Spleen (tissue), 11 donors: ENCODE results near the gene FOXRED1. TPM values are rescaled to one million over a fixed set of nuclear protein-coding genes. Genes with fewer than 3 reads are reported as not detected.

Experiments used
- DNase-seq: peaks from one replicate; pipeline ENCODE4 v3.0.0-alpha.2; 2020
- H3K27ac ChIP-seq, 8 donors: fragments of 200-600 bp; sonication (generic) in 7 of 8; 1 replicate in 4 of 8; 2 replicates in 4 of 8; pipeline versions ENCODE4 v1.5.0 to v1.8.0; 2016 to 2021; ENCODE audit warnings: inconsistent platforms in 4 of 8, mild to moderate bottlenecking in 4 of 8, moderate library complexity in 1 of 8
- H3K27me3 ChIP-seq, 7 donors: fragments of 200-600 bp; sonication (generic) in 6 of 7; replicated peaks in 1 of 7; 1 replicate in 4 of 7; 2 replicates in 3 of 7; pipeline versions ENCODE4 v1.5.0 to v1.8.0; 2016 to 2021; ENCODE audit warnings: inconsistent platforms in 3 of 7, mild to moderate bottlenecking in 1 of 7
- H3K36me3 ChIP-seq, 6 donors: fragments of 200-600 bp; sonication (generic) in 5 of 6; 1 replicate in 4 of 6; 2 replicates in 2 of 6; pipeline versions ENCODE4 v1.5.0 to v1.8.0; 2016 to 2021; ENCODE audit warnings: inconsistent platforms in 2 of 6
- H3K4me1 ChIP-seq, 6 donors: fragments of 200-600 bp; sonication (generic) in 5 of 6; 1 replicate in 3 of 6; 2 replicates in 3 of 6; pipeline versions ENCODE4 v1.5.0 to v1.8.0; 2016 to 2021; ENCODE audit warnings: inconsistent platforms in 3 of 6
- H3K4me3 ChIP-seq, 8 donors: fragments of 200-600 bp; sonication (generic) in 7 of 8; 1 replicate in 4 of 8; 2 replicates in 4 of 8; pipeline versions ENCODE4 v1.5.0 to v1.8.0; 2016 to 2021; ENCODE audit warnings: inconsistent platforms in 4 of 8, mild to moderate bottlenecking in 4 of 8, moderate library complexity in 2 of 8
- H3K9me3 ChIP-seq, 8 donors: fragments of 200-600 bp; sonication (generic) in 7 of 8; 1 replicate in 4 of 8; 2 replicates in 4 of 8; pipeline versions ENCODE4 v1.5.0 to v1.8.0; 2016 to 2021; ENCODE audit warnings: inconsistent platforms in 4 of 8
- CTCF ChIP-seq, 11 experiments: fragments of 200-600 bp in 7 of 11; fragments of 450-650 bp in 4 of 11; sonication (generic) in 4 of 11; IDR thresholded peaks in 8 of 11; conservative IDR thresholded peaks in 3 of 11; 1 replicate in 7 of 11; 2 replicates in 4 of 11; pipeline versions ENCODE4 v1.4.0 to v1.8.0; 2016 to 2021; ENCODE audit warnings: antibody characterized with exemption in 11 of 11, inconsistent platforms in 4 of 11, mild to moderate bottlenecking in 1 of 11
- POLR2A ChIP-seq, 3 donors: fragments of 450-650 bp; IDR thresholded peaks; one replicate each; pipeline ENCODE4 v1.5.1; 2017; ENCODE audit warnings: antibody characterized with exemption in 3 of 3, mild to moderate bottlenecking in 1 of 3
- POLR2AphosphoS5 ChIP-seq, 3 donors: sonication (generic); formaldehyde crosslinking; IDR thresholded peaks; one replicate each; pipeline ENCODE4 v1.5.1; 2017; ENCODE audit warnings: antibody characterized with exemption in 3 of 3
- WGBS, 5 donors: extraction: QIAGEN DNeasy Blood & Tissue Kit in 3 of 5; methylation state at CpG; one replicate each; pipeline versions ENCODE4 v1.1.5 to v1.1.7; 2013 to 2018; 5-methylcytosine and 5-hydroxymethylcytosine counted together
- intact Hi-C: fragments of 100-400 bp; cut with DNase I; formaldehyde crosslinking; loops from one replicate; pipeline ENCODE4 v1.15.0; 2023; ENCODE audit warnings: low total_unique reads
- polyA plus RNA-seq, 3 donors: library from polyadenylated mRNA; stranded (reverse); fragments of 200-250 nt; gene quantifications; one replicate each; pipeline ENCODE4 v1.2.1, GENCODE V29; 2013
- small RNA-seq, 4 donors: library from RNA; depleted of rRNA; stranded (forward); fragments of <200 nt; gene quantifications; one replicate each; pipeline ENCODE3, GENCODE V24; 2016
- total RNA-seq, 7 donors: library from RNA; depleted of rRNA in 3 of 7; stranded (reverse); fragments of >200 nt in 3 of 7; fragmentation: NEBNext Ultra II Directional in 4 of 7; extraction: Animal tissue kit (Norgen Biotek cat#: 25700) in 4 of 7; gene quantifications; one replicate each; pipeline versions ENCODE4 v1.1.0 to v1.2.1, GENCODE V29; 2016 to 2021
- donor health status: healthy with polysubstance abuse.
- donor health status: DM: no; HTN: no; CAD: no; lungs with moderate emphysema.
- donor health status: DM: no; HTN: no; CAD: no.
- donor health status: Bipolar disorder and iron deficiency.
- donor health status: healthy.
- donor health status: DM: no; HTN: no; CAD: no.
- donor health status: DM: yes; HTN: yes; CAD: no.

FOXRED1 gene
- total and polyA plus RNA-seq, 10 donors = 20.5 to 48.1 (median 31.5) TPM

- DNase-seq = no peak
- Histone ChIP-seq H3K27ac (no peak overlapping the region), H3K27me3 (no peaks in the 10 kb centered on the region), H3K36me3 (peaks cover 0 to 22% (median 0%) of the 10 kb centered on the region in 6 donors), H3K4me3 (no peak overlapping the region), H3K9me3 (no peaks in the 10 kb centered on the region), H3K4me1 (peaks cover 9 to 31% (median 16%) of the 10 kb centered on the region in 6 donors)
- WGBS, 5 donors = 92 to 100% (median 98%) methylated on average over 3 of the region's 3 CpGs
- intact Hi-C loops = loop anchor here (10.0 kb wide), 1 partner anchor 102 kb away; no protein-coding TSS in a partner anchor
- TF ChIP-seq POLR2A (IDR thresholded peaks at IDR 0.05) = no peak
- no peak for TF ChIP-seq POLR2AphosphoS5 (IDR thresholded peaks at IDR 0.05)
- TF ChIP-seq CTCF (IDR thresholded peaks at IDR 0.05 in 8 of 11, conservative IDR thresholded peaks at IDR 0.05 in 3 of 11) = no peak
These were observed 54.0 kb downstream of the FOXRED1 start for GRCh38 chr11:126322996-126323395.

GRCh38 chr11:126327281-126328000 lies 58.5 kb downstream of the FOXRED1 start:
- DNase-seq = peak; percentile 52
- TF ChIP-seq CTCF (IDR thresholded peaks at IDR 0.05 in 8 of 11, conservative IDR thresholded peaks at IDR 0.05 in 3 of 11) = no peak
- no peak overlapping the region for H3K4me3 ChIP-seq
- H3K27ac ChIP-seq = peak overlapping the region in 1 of 8 donors; percentile 59
- H3K4me1 ChIP-seq = peaks cover 0 to 49% (median 19%) of the 10 kb centered on the region in 6 donors
- H3K9me3 ChIP-seq = no peaks in the 10 kb centered on the region
- no peaks in the 10 kb centered on the region for H3K27me3 ChIP-seq
- 89 to 92% (median 90%) methylated on average over 17 of the region's 17 CpGs for WGBS, 5 donors
- peaks cover 0 to 48% (median 13%) of the 10 kb centered on the region in 6 donors for H3K36me3 ChIP-seq
- intact Hi-C loops = loop anchor here (10.0 kb wide), 1 partner anchor 97 kb away; no protein-coding TSS in a partner anchor

Small RNA genes lying within 50 kb of the gene (small RNA-seq; reads per million reads assigned to genes)
- gene RN7SL351P = 0 reads per million in 4 donors

Other genes with a start within 250 kb of the FOXRED1 start
- gene CDON, start 206.3 kb upstream of the FOXRED1 start, total RNA-seq = 1 to 10 TPM; 1.8 to 5.3 (median 3.6) TPM
- gene CDON, start 206.3 kb upstream of the FOXRED1 start, polyA plus RNA-seq = under 1 TPM; 0.30 to 0.58 (median 0.45) TPM
- 10 to 100 TPM; 20.6 to 26.7 (median 22.3) TPM for gene RPUSD4, start 57.5 kb upstream of the FOXRED1 start, total RNA-seq
- 10 to 100 TPM; 14.5 to 15.5 (median 15.4) TPM for gene RPUSD4, start 57.5 kb upstream of the FOXRED1 start, polyA plus RNA-seq
- gene FAM118B, start 57.4 kb upstream of the FOXRED1 start, total RNA-seq = 10 to 100 TPM; 15.3 to 32.3 (median 21.0) TPM
- gene FAM118B, start 57.4 kb upstream of the FOXRED1 start, polyA plus RNA-seq = 10 to 100 TPM in 1 of 3 donors, 1 to 10 TPM in 2; 5.5 to 11.1 (median 6.5) TPM
- 100 to 1,000 TPM; 103 to 130 (median 117) TPM for gene SRPRA, start 259 bp upstream of the FOXRED1 start, total RNA-seq
- 10 to 100 TPM; 30.9 to 35.3 (median 32.0) TPM for gene SRPRA, start 259 bp upstream of the FOXRED1 start, polyA plus RNA-seq
- 10 to 100 TPM; 15.4 to 23.5 (median 18.5) TPM for gene TIRAP, start 13.9 kb downstream of the FOXRED1 start, total RNA-seq
- gene TIRAP, start 13.9 kb downstream of the FOXRED1 start, polyA plus RNA-seq = 1 to 10 TPM; 2.6 to 7.3 (median 3.0) TPM
- gene DCPS, start 34.9 kb downstream of the FOXRED1 start, total RNA-seq = 10 to 100 TPM; 17.4 to 30.8 (median 21.1) TPM
- 10 to 100 TPM; 23.9 to 35.2 (median 30.4) TPM for gene DCPS, start 34.9 kb downstream of the FOXRED1 start, polyA plus RNA-seq
- gene ST3GAL4, start 86.5 kb downstream of the FOXRED1 start, total RNA-seq = 100 to 1,000 TPM in 1 of 7 donors, 10 to 100 TPM in 6; 41.2 to 102 (median 53.0) TPM
- 10 to 100 TPM; 12.8 to 25.0 (median 22.4) TPM for gene ST3GAL4, start 86.5 kb downstream of the FOXRED1 start, polyA plus RNA-seq